GM23338 (cell line): Measurements from ENCODE around the gene CNTNAP2. TPM values are rescaled to one million over a fixed set of nuclear protein-coding genes. Genes with fewer than 3 reads are reported as not detected.
A peak's percentile ranks its signal among the peaks of the same experiment; 100 is the strongest.

Experiments used
- ATAC-seq: fragments of 200-7000 bp; cut with Tn5 transposase; 3 replicates; pipeline ENCODE4 v1.9.1; 2020
- DNase-seq: peaks from one replicate; pipeline ENCODE4 v3.0.0-alpha.2; 2015; ENCODE audit warnings: low spot score
- H2AFZ ChIP-seq: fragments of 200-600 bp; sonication (generic); 2 replicates; pipeline ENCODE4 v1.8.0; 2016; ENCODE audit warnings: antibody characterized with exemption, mild to moderate bottlenecking, moderate library complexity
- H3F3A ChIP-seq: fragments of 200-600 bp; sonication (generic); replicated peaks from 2 replicates; pipeline ENCODE4 v1.8.0; 2017; ENCODE audit warnings: antibody characterized with exemption, mixed run types, low read depth
- H3K27ac ChIP-seq: fragments of 200-600 bp; sonication (generic); 2 replicates; pipeline ENCODE4 v1.6.1; 2016; ENCODE audit warnings: low read depth
- H3K27me3 ChIP-seq: fragments of 200-600 bp; sonication (generic); 2 replicates; pipeline ENCODE4 v1.8.0; 2016; ENCODE audit warnings: mild to moderate bottlenecking, mixed run types, moderate library complexity; ENCODE audit not compliant: insufficient read depth
- H3K36me3 ChIP-seq: fragments of 200-600 bp; sonication (generic); 2 replicates; pipeline ENCODE4 v1.8.0; 2016; ENCODE audit warnings: mild to moderate bottlenecking; ENCODE audit not compliant: insufficient read depth
- H3K4me1 ChIP-seq: fragments of 200-600 bp; sonication (generic); 2 replicates; pipeline ENCODE4 v1.8.0; 2016; ENCODE audit warnings: mild to moderate bottlenecking, moderate library complexity; ENCODE audit not compliant: insufficient read depth
- H3K4me2 ChIP-seq: fragments of 200-600 bp; sonication (generic); 2 replicates; pipeline ENCODE4 v1.7.1; 2017; ENCODE audit warnings: mixed run types
- H3K4me3 ChIP-seq: fragments of 200-600 bp; sonication (generic); 2 replicates; pipeline ENCODE4 v1.6.1; 2016; ENCODE audit warnings: mixed run types
- H3K79me2 ChIP-seq: fragments of 200-600 bp; sonication (generic); replicated peaks from 2 replicates; pipeline ENCODE4 v1.8.0; 2017; ENCODE audit warnings: mild to moderate bottlenecking; ENCODE audit not compliant: insufficient read depth
- H3K9me2 ChIP-seq: fragments of 200-600 bp; sonication (generic); 2 replicates; pipeline ENCODE4 v1.8.0; 2017; ENCODE audit not compliant: insufficient read depth
- H4K20me1 ChIP-seq: fragments of 200-600 bp; sonication (generic); replicated peaks from 2 replicates; pipeline ENCODE4 v1.8.0; 2017; ENCODE audit warnings: mild to moderate bottlenecking; ENCODE audit not compliant: insufficient read depth
- H3K27ac Mint-ChIP-seq: 2 replicates; pipeline ENCODE4 v1.8.0; 2020; ENCODE audit warnings: inconsistent platforms, mild to moderate bottlenecking, moderate library complexity, mixed read lengths
- H3K27me3 Mint-ChIP-seq: 3 replicates; pipeline ENCODE4 v1.8.0; 2022; ENCODE audit warnings: low read depth, mild to moderate bottlenecking, moderate library complexity, mixed read lengths, inconsistent platforms; ENCODE audit not compliant: insufficient read depth, poor library complexity
- H3K36me3 Mint-ChIP-seq: 3 replicates; pipeline ENCODE4 v1.8.0; 2021; ENCODE audit warnings: low read depth, mild to moderate bottlenecking, inconsistent platforms, moderate library complexity, mixed read lengths
- H3K4me1 Mint-ChIP-seq: 3 replicates; pipeline ENCODE4 v1.8.0; 2020; ENCODE audit warnings: mild to moderate bottlenecking, inconsistent platforms, mixed read lengths
- H3K4me3 Mint-ChIP-seq: 3 replicates; pipeline ENCODE4 v1.8.0; 2021; ENCODE audit warnings: moderate library complexity, mild to moderate bottlenecking, inconsistent platforms, mixed read lengths
- H3K9me3 Mint-ChIP-seq: 3 replicates; pipeline ENCODE4 v1.8.0; 2020; ENCODE audit warnings: moderate library complexity, mild to moderate bottlenecking, inconsistent platforms, mixed read lengths
- CREB1 ChIP-seq: fragments of 250-450 bp; sonication (Bioruptor Pico); IDR thresholded peaks from 2 replicates; pipeline ENCODE4 v1.5.0; 2020; ENCODE audit warnings: low read depth, mild to moderate bottlenecking, moderate library complexity
- CTCF ChIP-seq, 2 experiments: fragments of 200-600 bp in 1 of 2; sonication (generic) in 1 of 2; conservative IDR thresholded peaks; 2 replicates each; pipeline versions ENCODE4 v1.5.1 to v1.6.1; 2016 to 2017; ENCODE audit warnings: antibody characterized with exemption in 2 of 2, low read depth in 2 of 2, mild to moderate bottlenecking in 2 of 2, moderate library complexity in 1 of 2
- EZH2 ChIP-seq: fragments of 200-600 bp; sonication (generic); IDR thresholded peaks from one replicate; pipeline ENCODE4 v1.8.0; 2017; ENCODE audit warnings: antibody characterized with exemption, mild to moderate bottlenecking, low read depth; ENCODE audit not compliant: unreplicated experiment
- EZH2phosphoT487 ChIP-seq: fragments of 200-600 bp; sonication (generic); IDR thresholded peaks from one replicate; pipeline ENCODE4 v1.8.1; 2018; ENCODE audit warnings: antibody characterized with exemption; ENCODE audit not compliant: unreplicated experiment
- REST ChIP-seq: IDR thresholded peaks from one replicate; pipeline ENCODE4 v1.6.1; 2018; ENCODE audit warnings: antibody characterized with exemption; ENCODE audit not compliant: unreplicated experiment
- polyA plus RNA-seq: library from polyadenylated mRNA; unstranded; fragments of >200 nt; fragmentation: Nextera tagmentation; extraction: Ambion mirVana; gene quantifications from 2 replicates; pipeline ENCODE4 v1.2.1, GENCODE V29; 2016
- total RNA-seq: library from RNA; depleted of rRNA; stranded (reverse); fragments of >200 nt; shearing (Covaris generic); gene quantifications from 2 replicates; pipeline ENCODE4 v1.2.3, GENCODE V29; 2014

CNTNAP2 gene
- total and polyA plus RNA-seq, 2 experiments from 2014 or later = 38.2 to 61.3 TPM

- Histone ChIP-seq H3K4me3 (no peak overlapping the region), H3K4me1 (no peaks in the 10 kb centered on the region), H2AFZ (no peak overlapping the region), H3F3A (no peaks in the 10 kb centered on the region), H3K27me3 (no peaks in the 10 kb centered on the region), H3K27ac (no peak overlapping the region), H4K20me1 (no peaks in the 10 kb centered on the region), H3K9me2 (no peaks in the 10 kb centered on the region), H3K4me2 (no peak overlapping the region), H3K36me3 (no peaks in the 10 kb centered on the region), H3K79me2 (no peaks in the 10 kb centered on the region)
- DNase-seq (no peak), ATAC-seq (no peak; the same call in 2 of the 3 replicates)
- Mint-ChIP-seq H3K4me1 (peaks cover 2% of the 10 kb centered on the region; the same call in 1 of the 3 replicates), H3K9me3 (peaks cover 17% of the 10 kb centered on the region; the same call in 2 of the 3 replicates), H3K27me3 (peaks cover 2% of the 10 kb centered on the region), H3K36me3 (no peaks in the 10 kb centered on the region), H3K4me3 (no peak overlapping the region), H3K27ac (no peak overlapping the region)
- TF ChIP-seq CTCF (conservative IDR thresholded peaks at IDR 0.05; ENCODE audit: low read depth in 2 of 2) (no peak), REST (no peak), EZH2phosphoT487 (no peak)
Observed at GRCh38 chr7:147199868-147200267, 1083.3 kb downstream of the CNTNAP2 start.

DNA sequence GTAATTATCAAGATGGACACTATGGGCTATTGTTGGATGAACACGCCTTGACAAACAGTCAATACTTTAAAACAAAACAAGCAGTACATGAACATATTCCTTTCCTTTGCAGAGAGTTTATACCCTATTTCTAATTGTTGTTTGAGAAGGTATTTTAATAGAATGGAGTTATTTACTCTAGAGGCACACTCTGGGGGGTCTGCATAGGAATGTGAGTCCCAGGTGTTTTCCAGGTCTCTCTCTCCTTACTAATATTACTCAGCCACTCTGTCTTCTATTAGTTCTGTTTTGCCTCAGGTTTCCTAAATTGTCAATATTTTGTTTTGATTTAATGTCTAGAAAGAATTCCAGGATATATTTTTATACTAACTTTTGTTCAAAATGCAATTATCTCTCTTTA, 1091.4 kb downstream of the CNTNAP2 start:
- DNase-seq = peak; percentile 58
- no peak overlapping the region for H3K27ac ChIP-seq
- no peaks in the 10 kb centered on the region for H3K9me2 ChIP-seq
- no peak overlapping the region; the same call in 2 of the 3 replicates for H3K4me3 Mint-ChIP-seq
- H3K4me1 Mint-ChIP-seq = peaks cover 13% of the 10 kb centered on the region; the same call in 2 of the 3 replicates
- no peak overlapping the region for H3K4me2 ChIP-seq
- no peaks in the 10 kb centered on the region for H3K79me2 ChIP-seq
- peak; percentile 51 for ATAC-seq
- H3K27ac Mint-ChIP-seq = peak overlapping the region; percentile 92
- no peak overlapping the region for H3K4me3 ChIP-seq
- H2AFZ ChIP-seq = no peak overlapping the region
- H3F3A ChIP-seq = no peaks in the 10 kb centered on the region
- H3K4me1 ChIP-seq = no peaks in the 10 kb centered on the region
- H4K20me1 ChIP-seq = no peaks in the 10 kb centered on the region
- H3K27me3 Mint-ChIP-seq = no peaks in the 10 kb centered on the region
- H3K36me3 ChIP-seq = no peaks in the 10 kb centered on the region
- H3K27me3 ChIP-seq = no peaks in the 10 kb centered on the region
- H3K36me3 Mint-ChIP-seq = peaks cover 2% of the 10 kb centered on the region; the same call in 2 of the 3 replicates
- TF ChIP-seq CREB1 (CRISPR knock-in tag) (no peak), EZH2 (no peak)
- peaks cover 18% of the 10 kb centered on the region for H3K9me3 Mint-ChIP-seq
